Naive thymus-derived CD8-positive, alpha-beta T cell (primary cell): ENCODE measurements around the gene TRPV2. TPM values are rescaled to one million over a fixed set of nuclear protein-coding genes. Genes with fewer than 3 reads are reported as not detected.
A peak's percentile ranks its signal among the peaks of the same experiment; 100 is the strongest.
"Not testable (repeated sequence)": the region's sequence is repeated elsewhere in the genome, so short reads cannot be mapped to it uniquely, and the experiment has no call there.

Source experiments
- ATAC-seq, 2 donors: fragments of 150-1000 bp; cut with Tn5 transposase in 1 of 2; sonication (Bioruptor Pico), chemical (Tn5 transposase) in 1 of 2; 1 replicate in 1 of 2; 2 replicates in 1 of 2; pipeline ENCODE4 v1.10.0; 2021; ENCODE audit warnings: mild to moderate bottlenecking in 2 of 2, moderate library complexity in 2 of 2
- POLR2A ChIA-PET: fragments of 350-600 bp; sonication (Branson Sonifier 250); formaldehyde crosslinking; loops from one replicate; lab custom pipeline; 2021; ENCODE audit warnings: antibody characterized with exemption; lab: Charles Lee
- DNase-seq, 10 donors: peaks; one replicate each; pipeline versions ENCODE4 v3.0.0 to v3.0.0-alpha.2; 2020 to 2022
- H3K27ac Mint-ChIP-seq, 10 donors: one replicate each; pipeline ENCODE4 v1.8.0; 2020 to 2022; ENCODE audit warnings: mild to moderate bottlenecking in 10 of 10, mixed read lengths in 10 of 10, moderate library complexity in 4 of 10, inconsistent platforms in 1 of 10
- H3K27me3 Mint-ChIP-seq, 5 donors: one replicate each; pipeline ENCODE4 v1.8.0; 2021 to 2022; ENCODE audit warnings: mixed read lengths in 5 of 5
- H3K36me3 Mint-ChIP-seq, 3 donors: one replicate each; pipeline ENCODE4 v1.8.0; 2020 to 2022; ENCODE audit warnings: mixed read lengths in 3 of 3, mild to moderate bottlenecking in 2 of 3, inconsistent platforms in 1 of 3
- H3K4me1 Mint-ChIP-seq, 4 donors: one replicate each; pipeline ENCODE4 v1.8.0; 2021 to 2022; ENCODE audit warnings: mixed read lengths in 4 of 4
- H3K4me3 Mint-ChIP-seq, 10 donors: one replicate each; pipeline ENCODE4 v1.8.0; 2020 to 2022; ENCODE audit warnings: mild to moderate bottlenecking in 10 of 10, mixed read lengths in 10 of 10, moderate library complexity in 6 of 10, inconsistent platforms in 1 of 10
- H3K9me3 Mint-ChIP-seq, 9 donors: one replicate each; pipeline ENCODE4 v1.8.0; 2020 to 2022; ENCODE audit warnings: mixed read lengths in 9 of 9, mild to moderate bottlenecking in 3 of 9, inconsistent platforms in 1 of 9, moderate library complexity in 1 of 9
- polyA plus RNA-seq, 3 donors: library from polyadenylated mRNA; unstranded; fragments of 300-500 nt; fragmentation: Illumina TruSeq; gene quantifications; one replicate each; pipeline ENCODE4 v1.2.3, GENCODE V29; 2021
- total RNA-seq, 8 experiments: library from RNA in 2 of 8; stranded (reverse) in 2 of 8; gene quantifications; one replicate each; pipeline ENCODE4 v1.2.3 and lab custom pipeline; 2021 to 2026

The TRPV2 gene
- total and polyA plus RNA-seq, 5 experiments from 2014 or later: 60.9 to 109 (median 87.0) TPM

DNA sequence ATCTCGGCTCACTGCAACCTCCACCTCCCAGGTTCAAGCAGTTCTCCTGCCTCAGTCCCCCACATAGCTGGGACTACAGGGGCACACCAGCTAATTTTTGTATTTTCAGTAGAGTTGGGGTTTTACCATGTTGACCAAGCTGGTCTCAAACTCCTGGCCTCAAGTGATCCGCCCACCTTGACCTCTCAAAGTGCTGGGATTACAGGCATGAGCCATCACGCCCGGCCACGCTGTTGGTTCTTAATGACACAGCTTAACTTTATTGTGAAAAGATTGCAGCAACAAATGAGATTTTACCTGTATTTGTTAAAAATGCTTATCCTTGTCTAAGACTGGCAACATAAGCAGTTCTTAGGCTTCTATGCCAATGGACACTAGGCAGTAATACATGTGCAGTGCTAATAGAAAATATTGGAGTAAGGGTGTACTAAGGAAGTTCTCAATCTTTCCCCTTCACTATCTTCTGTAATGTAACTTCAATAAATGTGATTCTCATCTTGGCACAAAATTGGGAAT lies 31.5 kb upstream of the TRPV2 start:
- Mint-ChIP-seq H3K27me3 (peaks cover 0 to 4% (median 0%) of the 10 kb centered on the region in 5 donors), H3K4me3 (peak overlapping the region in 8 of 10 donors; percentile 9 to 99 (median 54)), H3K36me3 (peaks cover 6 to 32% (median 25%) of the 10 kb centered on the region in 3 donors), H3K4me1 (peaks cover 20 to 58% (median 54%) of the 10 kb centered on the region in 4 donors), H3K9me3 (peaks cover 0 to 4% (median 0%) of the 10 kb centered on the region in 9 donors), H3K27ac (peak overlapping the region in 9 of 10 donors; percentile 22 to 85 (median 57))
- no peak for ATAC-seq
- POLR2A ChIA-PET: interaction anchor here (1.2 kb wide), 1 partner anchor 32 kb away, joined by 3 read pairs; the partner anchor contains the start of gene TRPV2
- no peak for DNase-seq

DNA sequence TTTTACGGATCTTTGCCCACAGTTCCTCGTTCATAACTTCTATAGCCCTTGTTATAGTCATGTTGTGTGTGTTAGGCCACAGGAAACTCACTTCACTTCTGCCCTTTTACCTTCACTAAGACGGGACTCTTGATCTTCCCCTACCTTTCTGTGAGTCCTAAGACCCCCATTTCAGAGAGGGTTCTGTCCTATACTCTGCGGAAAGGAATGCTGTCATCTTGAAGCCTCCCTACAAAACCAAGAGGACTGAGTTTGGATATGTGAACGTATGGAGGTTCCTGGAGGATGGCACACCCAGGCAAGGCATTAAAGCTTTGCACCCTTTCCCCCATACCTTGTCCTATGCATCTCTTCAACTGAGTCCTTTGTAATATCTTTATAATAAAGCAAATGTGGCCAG lies 30.8 kb upstream of the TRPV2 start:
- H3K27ac Mint-ChIP-seq: peak overlapping the region in 8 of 10 donors; percentile 22 to 85 (median 43)

DNA sequence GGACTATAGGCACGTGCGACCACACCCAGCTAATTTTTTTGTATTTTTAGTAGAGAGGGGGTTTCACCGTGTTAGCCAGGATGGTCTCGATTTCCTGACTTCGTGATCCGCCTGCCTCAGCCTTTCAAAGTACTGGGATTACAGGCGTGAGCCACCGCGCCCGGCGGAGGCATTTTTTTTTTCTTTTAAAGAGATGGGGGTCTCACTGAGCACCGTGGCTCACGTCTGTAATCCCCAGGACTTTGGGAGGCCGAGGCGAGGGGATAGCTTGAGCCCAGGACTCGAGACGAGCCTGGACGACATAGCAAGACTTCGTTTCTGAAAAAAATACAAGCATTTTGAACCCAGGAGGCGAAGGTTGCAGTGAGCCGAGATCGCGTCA lies 29.3 kb upstream of the TRPV2 start:
- peaks cover 14 to 52% (median 46%) of the 10 kb centered on the region in 4 donors for H3K4me1 Mint-ChIP-seq
- H3K27ac Mint-ChIP-seq: peak overlapping the region in 9 of 10 donors; percentile 49 to 90 (median 76)
- not testable (repeated sequence) for ATAC-seq, H3K9me3 Mint-ChIP-seq, H3K27me3 Mint-ChIP-seq, DNase-seq
- POLR2A ChIA-PET: interaction anchor here (1.0 to 1.5 kb wide), 3 partner anchors 30 to 69 kb away, joined by 3 to 7 read pairs (median 6); no protein-coding TSS in a partner anchor
- H3K4me3 Mint-ChIP-seq: peak overlapping the region; percentile 85 to 91 (median 87)
- H3K36me3 Mint-ChIP-seq: peaks cover 6 to 30% (median 23%) of the 10 kb centered on the region in 3 donors

More for the DNA sequence above, 30.8 kb upstream of the TRPV2 start:
- ATAC-seq (no peak), DNase-seq (no peak)
- peaks cover 0 to 4% (median 0%) of the 10 kb centered on the region in 9 donors for H3K9me3 Mint-ChIP-seq
- POLR2A ChIA-PET: interaction anchor here (1.2 kb wide), 1 partner anchor 31 kb away, joined by 3 read pairs; the partner anchor contains the start of gene TRPV2
- peaks cover 6 to 32% (median 25%) of the 10 kb centered on the region in 3 donors for H3K36me3 Mint-ChIP-seq
- peak overlapping the region in 7 of 10 donors; percentile 1 to 62 (median 25) for H3K4me3 Mint-ChIP-seq
- H3K4me1 Mint-ChIP-seq: peaks cover 20 to 58% (median 54%) of the 10 kb centered on the region in 4 donors
- peaks cover 0 to 4% (median 0%) of the 10 kb centered on the region in 5 donors for H3K27me3 Mint-ChIP-seq

DNA sequence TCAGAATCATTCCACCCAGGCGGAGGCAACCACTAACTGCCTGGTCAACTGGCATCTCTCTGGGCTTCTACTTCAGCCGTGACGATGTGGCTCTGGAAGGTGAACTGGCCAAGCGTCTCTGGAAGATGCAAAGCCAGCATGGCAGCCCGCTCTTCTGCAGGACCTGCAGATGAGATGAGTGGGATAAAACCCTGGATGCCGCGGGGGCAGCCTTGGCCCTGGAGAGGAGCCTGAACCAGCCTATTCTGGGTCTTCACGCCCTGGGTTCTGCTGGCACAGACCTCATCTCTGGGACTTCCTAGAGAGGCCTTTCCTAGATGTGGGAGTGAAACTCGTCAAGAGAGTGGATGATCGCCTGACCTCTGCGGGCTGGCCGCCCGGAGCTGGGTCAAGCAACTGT lies 23.9 kb upstream of the TRPV2 start:
- Mint-ChIP-seq H3K4me3 (no peak overlapping the region), H3K27me3 (peaks cover 0 to 2% (median 0%) of the 10 kb centered on the region in 5 donors), H3K4me1 (peaks cover 5 to 9% (median 8%) of the 10 kb centered on the region in 4 donors), H3K27ac (peak overlapping the region in 1 of 10 donors; percentile 72), H3K9me3 (no peaks in the 10 kb centered on the region), H3K36me3 (no peaks in the 10 kb centered on the region)
- no peak for ATAC-seq
- POLR2A ChIA-PET: no interaction called here
- no peak for DNase-seq

DNA sequence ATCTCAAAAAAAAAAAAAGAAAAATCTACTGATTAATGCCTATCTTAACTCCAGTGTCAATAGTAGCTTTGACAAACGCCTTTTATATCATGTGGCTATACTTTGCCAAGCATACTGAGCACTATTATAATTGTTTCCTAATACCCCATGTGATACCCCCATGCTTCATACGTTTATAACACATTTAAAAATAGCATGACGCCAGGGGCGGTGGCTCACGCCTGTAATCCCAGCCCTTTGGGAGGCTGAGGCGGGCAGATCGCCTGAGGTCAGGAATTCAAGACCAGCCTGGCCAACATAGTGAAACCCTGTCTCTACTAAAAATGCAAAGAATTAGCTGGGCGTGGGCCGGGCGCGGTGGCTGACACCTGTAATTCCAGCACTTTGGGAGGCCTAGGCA lies 22.9 kb upstream of the TRPV2 start:
- not testable (repeated sequence) for H3K4me1 Mint-ChIP-seq, H3K36me3 Mint-ChIP-seq, ATAC-seq, DNase-seq, H3K4me3 Mint-ChIP-seq, H3K9me3 Mint-ChIP-seq, H3K27ac Mint-ChIP-seq, H3K27me3 Mint-ChIP-seq
- POLR2A ChIA-PET: interaction anchor here (0.7 kb wide), 1 partner anchor 10 kb away, joined by 3 read pairs; no protein-coding TSS in a partner anchor

DNA sequence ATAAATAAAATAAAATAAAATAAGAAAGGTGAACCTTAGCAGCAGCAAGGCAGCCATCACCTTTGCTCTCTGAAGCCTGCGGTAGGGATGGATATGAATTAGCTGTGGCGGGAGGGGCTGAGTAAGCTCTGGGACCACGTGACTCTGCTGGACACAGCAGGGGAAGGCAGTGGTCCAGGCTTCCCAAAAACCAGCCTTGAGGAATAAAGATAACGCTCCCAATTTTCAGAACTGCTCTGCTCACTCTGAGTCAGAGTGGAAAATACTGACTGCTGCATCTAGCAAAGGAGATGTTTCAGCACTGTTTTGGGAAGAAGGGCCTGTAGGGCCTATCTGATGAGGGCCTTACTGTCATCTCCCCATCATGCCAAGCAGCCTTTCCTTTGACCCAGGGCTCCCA lies 19.5 kb upstream of the TRPV2 start:
- DNase-seq, H3K4me1 Mint-ChIP-seq, H3K27me3 Mint-ChIP-seq, ATAC-seq, H3K27ac Mint-ChIP-seq, H3K36me3 Mint-ChIP-seq, H3K4me3 Mint-ChIP-seq, H3K9me3 Mint-ChIP-seq, POLR2A ChIA-PET: not testable (repeated sequence)

DNA sequence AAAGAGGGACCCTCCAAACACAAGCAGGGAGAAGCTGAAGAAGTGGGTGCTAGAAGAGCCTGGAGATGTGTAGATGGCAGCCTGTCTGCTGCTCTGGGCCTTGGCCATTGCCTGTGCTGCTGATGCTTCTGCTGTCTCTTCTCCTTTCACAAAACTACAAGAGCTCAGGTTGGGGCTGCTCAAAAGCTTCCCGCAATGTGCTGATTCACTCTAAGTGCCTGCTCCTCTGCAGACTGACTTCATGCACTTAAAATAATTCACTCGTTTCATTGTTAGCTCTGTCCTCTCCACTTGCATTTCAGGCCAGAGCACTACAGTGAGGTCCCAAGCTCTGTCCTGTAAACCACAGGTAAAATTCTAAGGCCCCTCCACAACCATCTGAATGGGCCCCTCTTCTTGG lies 18.7 kb upstream of the TRPV2 start:
- POLR2A ChIA-PET, ATAC-seq, H3K36me3 Mint-ChIP-seq, DNase-seq, H3K4me3 Mint-ChIP-seq, H3K27me3 Mint-ChIP-seq, H3K9me3 Mint-ChIP-seq, H3K4me1 Mint-ChIP-seq: not testable (repeated sequence)
- peak overlapping the region in 1 of 10 donors; percentile 48 for H3K27ac Mint-ChIP-seq

DNA sequence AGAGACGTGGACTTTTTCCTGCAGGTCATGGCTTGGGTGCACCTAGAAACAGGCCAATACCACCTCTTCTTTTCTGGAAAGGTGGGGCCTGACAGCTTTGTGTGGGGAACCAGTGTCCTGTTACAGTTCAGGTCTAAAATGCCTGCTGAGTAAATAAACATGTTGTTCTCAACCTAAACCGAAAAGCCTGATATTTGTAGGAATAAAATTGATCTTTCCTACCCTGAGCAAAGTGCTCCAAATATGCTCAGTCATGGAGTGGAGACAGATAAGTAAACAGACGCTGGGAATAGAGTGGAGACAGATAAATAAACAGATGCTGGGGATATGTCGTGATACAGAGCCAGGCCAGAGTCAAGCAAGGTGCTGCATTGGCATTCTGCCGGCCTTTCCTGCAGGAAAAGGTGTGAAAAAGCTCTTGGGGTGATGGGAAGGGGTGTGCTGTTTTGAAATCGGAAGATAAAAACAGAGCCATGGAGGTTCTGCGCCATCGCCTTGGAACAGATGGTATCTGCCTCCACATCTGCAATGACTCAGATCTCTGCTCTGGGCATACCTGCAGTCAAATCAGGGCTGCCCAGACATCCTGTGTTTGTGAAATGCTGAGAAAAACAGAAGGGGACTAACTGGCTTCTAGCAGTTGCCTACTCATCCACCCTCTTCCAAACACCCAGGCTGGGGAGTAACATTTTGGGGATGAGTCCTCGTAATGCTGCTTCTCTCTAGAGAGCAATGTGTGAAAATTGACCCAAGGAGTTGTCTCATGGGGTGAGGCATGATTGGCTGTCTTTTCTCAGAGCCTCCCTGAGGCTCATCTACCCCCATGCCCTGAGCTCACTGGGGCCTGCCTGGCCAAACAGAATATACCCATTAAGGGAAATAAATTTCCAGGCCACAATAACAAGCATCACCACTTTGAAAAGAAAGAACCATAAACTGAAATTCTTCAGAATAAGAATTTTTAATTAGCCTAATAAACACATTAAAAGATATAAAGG lies 16.8 kb upstream of the TRPV2 start:
- H3K36me3 Mint-ChIP-seq: no peaks in the 10 kb centered on the region
- no peak overlapping the region for H3K4me3 Mint-ChIP-seq
- H3K9me3 Mint-ChIP-seq: no peaks in the 10 kb centered on the region
- ATAC-seq (no peak), DNase-seq (no peak)
- H3K4me1 Mint-ChIP-seq: peaks cover 0 to 7% (median 3%) of the 10 kb centered on the region in 4 donors
- POLR2A ChIA-PET: no interaction called here
- peaks cover 0 to 15% (median 7%) of the 10 kb centered on the region in 5 donors for H3K27me3 Mint-ChIP-seq
- peak overlapping the region in 4 of 10 donors; percentile 22 to 88 (median 76) for H3K27ac Mint-ChIP-seq

DNA sequence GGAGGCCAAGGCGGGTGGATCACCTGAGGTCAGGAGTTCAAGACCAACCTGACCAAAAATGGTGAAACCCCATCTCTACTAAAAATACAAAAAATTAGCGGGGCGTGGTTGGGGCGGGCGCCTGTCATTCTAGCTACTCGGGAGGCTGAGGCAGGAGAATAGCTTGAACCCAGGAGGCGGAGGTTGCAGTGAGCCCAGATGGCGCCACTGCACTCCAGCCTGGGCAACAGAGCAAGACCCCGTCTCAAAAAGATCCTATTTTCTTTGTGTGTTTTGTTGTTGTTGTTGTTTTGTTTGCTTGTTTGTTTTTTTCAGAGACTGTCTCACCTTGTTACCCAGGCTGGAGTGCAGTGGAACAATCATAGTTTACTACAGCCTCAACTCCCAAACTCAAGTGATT lies 11.5 kb upstream of the TRPV2 start:
- H3K27ac Mint-ChIP-seq, H3K9me3 Mint-ChIP-seq, DNase-seq, H3K36me3 Mint-ChIP-seq, ATAC-seq, H3K4me3 Mint-ChIP-seq: not testable (repeated sequence)
- peaks cover 2 to 36% (median 11%) of the 10 kb centered on the region in 5 donors for H3K27me3 Mint-ChIP-seq
- POLR2A ChIA-PET: interaction anchor here (0.6 to 0.7 kb wide), 2 partner anchors 37 to 1583 kb away, joined by 3 to 4 read pairs; no protein-coding TSS in a partner anchor
- H3K4me1 Mint-ChIP-seq: peaks cover 0 to 13% (median 6%) of the 10 kb centered on the region in 4 donors

DNA sequence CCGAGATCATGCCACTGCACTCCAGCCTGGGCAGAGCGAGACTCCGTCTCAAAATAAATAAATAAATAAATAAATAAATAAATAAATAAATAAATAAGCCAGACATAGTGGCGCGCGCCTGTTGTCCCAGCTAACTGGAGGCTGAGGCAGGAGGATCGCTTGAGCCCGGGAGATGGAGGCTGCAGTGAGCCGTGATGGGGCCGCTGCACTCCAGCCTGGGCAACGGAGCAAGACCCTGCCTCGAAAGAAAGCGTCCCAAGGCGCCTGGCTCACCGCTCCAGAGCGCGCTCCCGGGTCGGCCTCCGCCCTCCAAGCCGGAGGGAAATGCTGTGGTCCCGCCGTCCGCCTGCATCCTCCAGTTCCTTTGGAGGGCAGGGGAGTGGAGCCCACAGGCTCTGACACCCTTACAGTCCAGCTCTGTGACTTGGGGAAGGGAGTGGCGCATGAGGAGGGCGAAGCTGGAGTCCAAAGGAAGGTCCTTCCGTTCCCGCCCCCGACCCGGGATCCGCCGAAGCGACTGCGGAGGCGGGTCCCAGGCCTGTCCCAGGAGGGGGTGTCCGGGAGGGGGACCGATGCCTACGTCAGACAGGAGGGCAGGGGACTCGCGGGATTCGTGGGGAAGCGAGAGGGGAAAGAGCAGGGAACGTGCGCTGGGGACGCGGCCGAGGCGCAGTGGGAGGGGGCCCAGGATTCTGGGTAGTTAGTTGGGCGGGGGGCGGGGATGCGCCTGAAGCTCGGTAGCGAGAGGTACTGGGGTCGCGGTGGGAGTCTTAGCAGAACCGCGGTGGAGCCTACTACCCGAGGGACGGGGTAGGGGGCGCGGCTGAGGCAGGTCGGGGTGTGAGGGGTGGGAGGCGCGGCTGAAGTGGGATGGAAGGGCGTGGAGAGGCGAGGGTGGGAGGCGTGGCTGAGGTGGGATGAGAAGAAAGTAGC lies 8.4 kb upstream of the TRPV2 start:
- Mint-ChIP-seq H3K27ac (no peak overlapping the region), H3K9me3 (no peaks in the 10 kb centered on the region), H3K4me3 (peak overlapping the region; percentile 15 to 83 (median 56)), H3K36me3 (peaks cover 0 to 2% (median 0%) of the 10 kb centered on the region in 3 donors), H3K27me3 (peaks cover 2 to 33% (median 9%) of the 10 kb centered on the region in 5 donors), H3K4me1 (peaks cover 0 to 13% (median 6%) of the 10 kb centered on the region in 4 donors)
- peak in 1 of 10 donors; percentile 12 for DNase-seq
- POLR2A ChIA-PET: interaction anchor here (0.9 kb wide), 1 partner anchor 25 kb away, joined by 4 read pairs; no protein-coding TSS in a partner anchor
- peak; percentile 33 to 70 for ATAC-seq

DNA sequence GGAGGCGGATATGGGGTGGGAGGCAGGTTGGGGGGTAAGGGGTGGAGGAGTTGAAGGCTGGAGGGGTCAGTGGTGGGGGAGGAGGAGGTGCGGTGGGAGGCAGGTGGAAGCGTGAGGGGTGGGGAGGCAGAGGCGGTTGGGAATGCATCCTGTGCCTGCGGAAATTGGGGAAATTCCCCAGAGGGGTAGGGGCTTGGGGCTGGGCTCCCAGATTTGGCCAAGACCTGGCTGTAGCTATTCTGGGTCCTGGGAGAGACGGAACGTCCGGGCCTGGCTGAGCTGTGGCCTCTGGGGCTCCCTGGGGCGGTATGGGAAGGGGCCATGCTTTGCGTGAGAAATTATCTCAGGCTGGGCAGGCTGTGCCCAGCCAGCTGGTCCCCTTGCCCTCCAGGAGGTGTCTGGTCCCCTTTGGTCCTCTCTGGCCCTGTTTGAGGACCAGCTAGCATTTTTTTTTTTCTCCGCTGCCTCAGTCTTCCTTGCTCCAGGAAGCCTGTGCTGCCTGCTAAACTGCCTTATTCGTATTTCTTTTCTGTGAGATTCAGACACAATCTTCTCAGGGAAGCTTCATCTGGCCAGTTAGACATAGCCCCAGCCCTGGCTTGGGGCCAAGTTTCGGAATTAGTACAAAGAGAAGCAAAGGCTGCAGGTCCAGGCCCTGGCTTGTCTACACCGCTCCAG lies 7.3 kb upstream of the TRPV2 start:
- DNase-seq: no peak
- Mint-ChIP-seq H3K9me3 (no peaks in the 10 kb centered on the region), H3K27ac (peak overlapping the region in 2 of 10 donors; percentile 8 to 33), H3K4me3 (peak overlapping the region in 8 of 10 donors; percentile 10 to 56 (median 44)), H3K27me3 (peaks cover 2 to 23% (median 9%) of the 10 kb centered on the region in 5 donors), H3K4me1 (peaks cover 0 to 13% (median 6%) of the 10 kb centered on the region in 4 donors), H3K36me3 (peaks cover 0 to 2% (median 0%) of the 10 kb centered on the region in 3 donors)
- ATAC-seq: no peak
- POLR2A ChIA-PET: interaction anchor here (1.4 kb wide), 1 partner anchor 30 kb away, joined by 3 read pairs; no protein-coding TSS in a partner anchor
